ENCODE results near the gene SDK1. TPM values are rescaled to one million over a fixed set of nuclear protein-coding genes. Genes with fewer than 3 reads are reported as not detected.

The SDK1 gene
- total and polyA plus RNA-seq, 11 donors: 2.2 to 5.8 (median 3.4) TPM

DNA sequence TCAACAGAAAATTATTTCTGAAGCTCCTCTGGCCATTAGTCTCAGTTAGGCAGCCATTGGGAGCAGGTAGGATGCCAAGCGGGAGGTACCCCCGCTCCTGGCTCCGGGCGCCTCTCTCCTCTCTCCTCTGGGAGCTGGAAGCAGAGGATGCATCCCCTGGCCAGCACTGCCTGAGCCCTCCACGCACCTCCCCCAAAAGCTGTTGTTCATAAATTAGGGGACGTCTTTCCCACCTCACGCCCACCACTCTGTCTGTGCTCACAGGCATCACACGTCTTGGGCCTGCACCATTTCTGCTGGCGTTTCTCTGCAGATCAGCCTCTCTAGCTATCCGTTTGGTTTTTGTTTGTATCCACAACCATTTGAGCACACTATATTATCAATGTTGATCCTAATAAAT lies 772.0 kb downstream of the SDK1 start:
- no peak for DNase-seq
- WGBS, 4 donors: 83 to 91% (median 90%) methylated on average over 10 of the region's 10 CpGs

GRCh38 chr7:4073750-4074149 lies 772.7 kb downstream of the SDK1 start:
- Histone ChIP-seq H3K9me3 (no peaks in the 10 kb centered on the region), H3K4me3 (no peak overlapping the region), H3K27me3 (no peaks in the 10 kb centered on the region), H3K4me1 (no peaks in the 10 kb centered on the region), H3K27ac (no peak overlapping the region), H3K36me3 (no peaks in the 10 kb centered on the region)
- 82 to 90% (median 87%) methylated on average over 13 of the region's 13 CpGs for WGBS, 4 donors
- intact Hi-C loops (cut with DNase I): no loop called here
- TF ChIP-seq POLR2A (IDR thresholded peaks at IDR 0.05) (no peak), CTCF (IDR thresholded peaks at IDR 0.05) (no peak)
- DNase-seq (no peak), ATAC-seq (no peak)

More for the DNA sequence above, 772.0 kb downstream of the SDK1 start:
- intact Hi-C loops (cut with DNase I): no loop called here
- TF ChIP-seq CTCF (IDR thresholded peaks at IDR 0.05) (no peak), POLR2A (IDR thresholded peaks at IDR 0.05) (no peak)
- Histone ChIP-seq H3K27me3 (no peaks in the 10 kb centered on the region), H3K9me3 (no peaks in the 10 kb centered on the region), H3K4me3 (no peak overlapping the region), H3K36me3 (no peaks in the 10 kb centered on the region), H3K27ac (no peak overlapping the region), H3K4me1 (no peaks in the 10 kb centered on the region)
- ATAC-seq: no peak

DNA sequence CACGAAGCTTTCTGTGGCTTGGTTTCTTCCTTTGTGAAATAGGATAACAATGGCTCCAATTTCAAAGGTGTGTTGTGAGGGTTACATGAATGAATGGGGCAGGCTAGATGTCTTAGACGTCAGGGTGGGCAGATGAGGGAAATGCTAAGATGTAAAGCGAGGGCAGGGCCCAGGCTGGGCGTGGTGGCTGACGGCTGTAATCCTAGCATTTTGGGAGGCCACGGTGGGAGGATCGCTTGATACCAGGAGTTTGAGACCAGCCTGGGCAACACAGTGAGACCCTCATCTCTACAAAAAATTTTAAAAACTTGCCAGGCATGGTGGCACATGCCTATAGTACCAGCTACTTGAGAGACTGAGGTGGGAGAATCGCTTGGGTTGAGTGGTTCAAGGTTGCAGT lies 773.4 kb downstream of the SDK1 start:
- DNase-seq: no peak
- H3K9me3 ChIP-seq: no peaks in the 10 kb centered on the region
- H3K27ac ChIP-seq: no peak overlapping the region
- no peak for TF ChIP-seq POLR2A (IDR thresholded peaks at IDR 0.05)
- no peak for TF ChIP-seq CTCF (IDR thresholded peaks at IDR 0.05)
- intact Hi-C loops (cut with DNase I): no loop called here
- no peaks in the 10 kb centered on the region for H3K27me3 ChIP-seq
- no peaks in the 10 kb centered on the region for H3K36me3 ChIP-seq
- no peaks in the 10 kb centered on the region for H3K4me1 ChIP-seq
- no peak overlapping the region for H3K4me3 ChIP-seq
- ATAC-seq: no peak
- WGBS, 4 donors: 86 to 91% (median 89%) methylated on average over 8 of the region's 8 CpGs

DNA sequence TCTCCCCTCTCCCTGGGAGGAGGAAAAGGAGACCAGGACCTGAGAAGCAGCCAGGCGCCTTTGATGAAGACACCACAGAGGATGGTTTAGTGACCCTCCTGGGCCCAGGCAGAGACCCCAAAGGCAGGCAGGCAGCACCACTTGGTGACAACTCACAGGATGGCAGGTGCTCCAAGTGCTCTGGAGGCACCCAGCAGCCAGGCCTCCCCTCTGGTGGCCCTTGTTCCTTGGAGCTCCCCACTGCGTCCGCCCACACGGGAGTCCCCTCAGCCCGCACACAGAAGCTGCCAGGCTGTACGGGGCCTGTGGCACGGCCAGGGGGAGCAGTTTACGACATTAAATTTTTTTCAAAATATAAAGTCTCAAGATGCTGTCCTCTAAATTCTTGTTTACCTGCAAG lies 773.9 kb downstream of the SDK1 start:
- TF ChIP-seq CTCF (IDR thresholded peaks at IDR 0.05) (no peak), POLR2A (IDR thresholded peaks at IDR 0.05) (no peak)
- ATAC-seq (no peak), DNase-seq (no peak)
- no peak overlapping the region for H3K4me3 ChIP-seq
- 85 to 95% (median 89%) methylated on average over 6 to 8 of the region's 8 CpGs for WGBS, 4 donors
- intact Hi-C loops (cut with DNase I): no loop called here
- H3K27ac ChIP-seq: no peak overlapping the region
- no peaks in the 10 kb centered on the region for H3K36me3 ChIP-seq
- H3K4me1 ChIP-seq: no peaks in the 10 kb centered on the region
- no peaks in the 10 kb centered on the region for H3K27me3 ChIP-seq
- no peaks in the 10 kb centered on the region for H3K9me3 ChIP-seq
